22Rv1 (cell line): ENCODE data around the gene MTMR10.

Source experiments
- H3K27ac ChIP-seq: fragments of 450-650 bp; 2 replicates; pipeline ENCODE4 v1.5.1; 2017
- ZFX ChIP-seq: fragments of 450-650 bp; IDR thresholded peaks from 2 replicates; pipeline ENCODE4 v1.6.1; 2017; ENCODE audit warnings: antibody characterized with exemption, borderline replicate concordance
- TF ChIP-seq, protein P1 (sequence below): fragments of 450-650 bp; IDR thresholded peaks from 2 replicates; pipeline ENCODE4 v1.5.1; 2017; ENCODE audit warnings: mild to moderate bottlenecking

Gene MTMR10

DNA sequence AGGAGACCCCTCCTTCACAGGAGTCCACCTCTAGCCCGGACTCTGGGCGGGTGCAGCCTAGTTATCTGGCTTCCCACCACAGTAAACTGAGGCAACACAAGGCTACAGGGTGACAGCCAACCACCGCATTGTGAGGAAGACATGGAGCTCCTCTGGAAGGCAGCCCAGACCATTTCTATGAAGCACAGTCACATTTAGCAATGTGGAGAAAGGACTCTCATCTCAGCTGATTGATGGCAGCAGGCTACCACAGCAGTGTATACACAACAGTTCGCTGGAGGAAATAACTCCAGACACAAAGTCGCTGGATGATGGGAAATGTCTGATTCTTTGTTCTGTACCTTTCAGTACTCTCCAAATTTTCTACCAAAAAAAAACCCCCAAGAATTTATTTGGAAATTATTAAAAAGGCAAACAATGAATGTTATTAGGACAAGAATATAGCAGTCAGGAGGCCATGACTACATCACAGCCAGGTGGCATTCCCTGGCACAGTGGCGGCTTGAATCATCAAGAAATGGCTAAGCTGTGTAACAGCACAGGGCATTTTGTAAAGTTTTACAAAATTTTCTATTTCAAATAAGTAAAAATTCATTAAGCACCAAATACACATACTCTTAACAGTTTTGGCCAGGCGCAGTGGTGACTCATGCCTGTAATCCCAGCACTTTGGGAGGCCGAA lies 47.6 kb downstream of the MTMR10 start:
- TF ChIP-seq, protein P1, sequence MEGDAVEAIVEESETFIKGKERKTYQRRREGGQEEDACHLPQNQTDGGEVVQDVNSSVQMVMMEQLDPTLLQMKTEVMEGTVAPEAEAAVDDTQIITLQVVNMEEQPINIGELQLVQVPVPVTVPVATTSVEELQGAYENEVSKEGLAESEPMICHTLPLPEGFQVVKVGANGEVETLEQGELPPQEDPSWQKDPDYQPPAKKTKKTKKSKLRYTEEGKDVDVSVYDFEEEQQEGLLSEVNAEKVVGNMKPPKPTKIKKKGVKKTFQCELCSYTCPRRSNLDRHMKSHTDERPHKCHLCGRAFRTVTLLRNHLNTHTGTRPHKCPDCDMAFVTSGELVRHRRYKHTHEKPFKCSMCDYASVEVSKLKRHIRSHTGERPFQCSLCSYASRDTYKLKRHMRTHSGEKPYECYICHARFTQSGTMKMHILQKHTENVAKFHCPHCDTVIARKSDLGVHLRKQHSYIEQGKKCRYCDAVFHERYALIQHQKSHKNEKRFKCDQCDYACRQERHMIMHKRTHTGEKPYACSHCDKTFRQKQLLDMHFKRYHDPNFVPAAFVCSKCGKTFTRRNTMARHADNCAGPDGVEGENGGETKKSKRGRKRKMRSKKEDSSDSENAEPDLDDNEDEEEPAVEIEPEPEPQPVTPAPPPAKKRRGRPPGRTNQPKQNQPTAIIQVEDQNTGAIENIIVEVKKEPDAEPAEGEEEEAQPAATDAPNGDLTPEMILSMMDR = no peak
- no peak for TF ChIP-seq ZFX
- no peak overlapping the region for H3K27ac ChIP-seq

DNA sequence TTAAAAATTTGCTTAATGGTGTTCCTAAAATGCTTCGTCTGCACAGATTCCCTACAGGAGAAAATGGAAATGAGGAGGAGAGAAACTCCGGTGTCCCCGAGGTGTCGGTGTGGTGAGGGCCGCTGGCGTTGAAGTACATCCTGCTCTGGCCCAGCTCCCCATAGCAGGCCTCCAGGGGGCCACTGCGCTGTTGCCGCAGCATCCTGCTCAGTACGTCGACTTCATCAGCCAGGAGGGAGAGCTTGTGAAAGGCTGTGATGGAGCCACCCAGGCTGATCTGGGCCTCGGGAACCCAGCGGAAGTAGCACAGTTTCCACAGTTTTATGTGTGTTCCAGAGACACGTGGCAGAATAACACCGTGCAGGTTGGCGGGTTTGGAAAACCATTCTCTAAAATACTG lies 49.9 kb downstream of the MTMR10 start:
- no peak overlapping the region for H3K27ac ChIP-seq
- TF ChIP-seq, protein P1 = no peak
- TF ChIP-seq ZFX = no peak

DNA sequence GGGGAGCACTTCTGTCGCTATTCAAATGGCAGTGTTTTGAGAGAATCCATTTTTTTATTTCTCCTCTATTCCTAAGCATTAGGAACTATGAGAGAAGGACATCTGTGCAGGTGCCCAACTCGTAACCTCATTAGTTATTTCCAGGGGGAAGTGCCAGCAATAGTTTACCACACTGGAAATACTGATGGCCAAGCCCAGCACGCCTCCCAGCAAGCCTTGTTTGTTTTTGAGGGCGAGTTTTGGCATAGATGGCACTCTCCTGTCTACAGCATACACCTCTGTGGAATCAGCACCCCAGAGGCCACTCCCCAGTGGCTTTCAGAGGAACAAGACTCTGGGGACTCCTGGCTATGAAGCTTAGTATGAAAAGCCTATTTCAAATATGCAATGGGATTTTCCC lies 51.1 kb downstream of the MTMR10 start:
- no peak for TF ChIP-seq ZFX
- TF ChIP-seq, protein P1 = no peak
- no peak overlapping the region for H3K27ac ChIP-seq

DNA sequence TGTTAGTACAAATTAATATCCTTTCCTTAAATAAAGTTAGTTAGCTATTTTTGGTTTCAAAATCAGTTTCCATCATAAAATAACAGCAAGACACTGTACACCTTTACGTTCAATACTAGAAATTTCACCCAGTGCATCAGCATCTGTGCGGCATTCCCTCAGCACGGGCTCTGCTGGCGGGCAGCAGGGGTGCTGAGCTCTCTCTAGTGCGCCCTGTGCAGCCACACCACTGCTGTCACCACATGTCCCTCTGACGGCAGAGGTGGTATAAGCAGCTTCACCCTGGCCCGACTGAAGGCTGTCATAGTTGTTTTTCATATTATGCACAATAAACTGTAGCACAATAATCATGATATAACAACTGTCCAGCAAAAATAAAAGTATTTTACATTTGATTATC lies 52.3 kb downstream of the MTMR10 start:
- TF ChIP-seq, protein P1 = no peak
- TF ChIP-seq ZFX = no peak

DNA sequence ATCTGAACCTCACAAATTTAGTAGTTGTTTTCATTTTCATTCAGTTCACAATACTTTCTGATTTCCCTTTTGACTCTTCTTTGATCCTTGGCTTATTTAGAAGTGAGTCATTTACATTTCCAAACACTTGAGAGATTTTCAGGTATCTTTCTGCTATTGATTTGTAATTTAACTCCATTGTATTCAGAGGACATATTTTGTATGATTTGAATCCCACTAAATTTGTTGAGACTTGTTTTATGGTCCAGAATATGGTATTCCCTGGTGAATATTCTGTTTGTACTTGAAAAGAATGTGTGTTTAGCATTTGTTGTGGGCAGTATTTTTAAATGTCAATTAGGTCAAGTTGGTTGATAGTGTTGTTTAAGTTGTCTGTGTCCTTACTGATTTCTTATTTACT lies 58.1 kb downstream of the MTMR10 start:
- TF ChIP-seq ZFX = no peak
- TF ChIP-seq, protein P1 = no peak
- no peak overlapping the region for H3K27ac ChIP-seq

More for the DNA sequence above, 52.3 kb downstream of the MTMR10 start:
- H3K27ac ChIP-seq = no peak overlapping the region

DNA sequence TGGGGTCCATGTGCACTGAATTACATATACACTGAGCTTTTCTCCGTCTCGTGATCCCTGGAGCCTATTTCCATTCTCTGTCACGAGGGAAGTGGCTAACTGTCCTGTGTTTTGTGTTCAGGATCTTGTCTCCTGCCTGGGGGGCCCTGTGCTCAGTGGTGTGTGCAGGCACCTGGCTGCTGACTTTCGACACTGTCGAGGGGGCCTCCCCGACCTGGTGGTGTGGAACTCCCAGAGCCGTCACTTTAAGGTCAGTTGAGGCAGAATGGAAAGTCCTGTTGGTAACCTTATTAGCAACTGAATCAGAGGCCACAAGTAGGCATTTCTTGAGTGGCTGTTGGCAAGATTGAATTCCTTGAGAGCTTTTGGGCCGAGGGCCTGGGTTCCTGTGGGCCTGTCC lies 61.0 kb downstream of the MTMR10 start:
- H3K27ac ChIP-seq = no peak overlapping the region
- TF ChIP-seq ZFX = no peak
- TF ChIP-seq, protein P1 = no peak

DNA sequence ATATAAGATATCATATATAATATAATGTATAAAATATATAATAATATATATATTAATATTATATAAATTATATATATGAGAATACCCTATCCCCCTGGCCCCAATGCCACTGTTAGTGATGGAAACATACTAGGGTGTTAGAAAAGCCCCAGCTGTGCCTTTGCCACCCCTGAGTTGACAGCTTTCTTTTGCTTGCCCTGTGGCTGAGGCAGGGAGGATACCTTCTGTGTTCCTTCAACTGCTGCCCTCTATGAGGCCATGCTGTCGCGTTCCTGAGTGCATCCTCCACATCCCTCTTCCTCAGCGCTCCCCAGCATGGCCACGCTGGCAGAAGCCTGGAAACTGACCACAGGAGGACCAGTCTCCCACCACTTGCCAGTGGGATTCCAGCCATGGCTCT lies 61.4 kb downstream of the MTMR10 start:
- TF ChIP-seq ZFX = no peak
- TF ChIP-seq, protein P1 = no peak
- H3K27ac ChIP-seq = no peak overlapping the region
